GM18520 (cell line): ENCODE data around the gene LRP1.

Experiments used
- ATAC-seq: cut with Tn5 transposase; IDR thresholded peaks from one replicate; pipeline ENCODE4 v1.9.1; 2021; ENCODE audit not compliant: unreplicated experiment

The LRP1 gene

GRCh38 chr12:57233357-57234232 lies 105.3 kb downstream of the LRP1 start:
- ATAC-seq, result no peak

- ATAC-seq, result no peak
Measured at GRCh38 chr12:57234233-57234570, 105.9 kb downstream of the LRP1 start.

GRCh38 chr12:57234571-57235016 lies 106.3 kb downstream of the LRP1 start:
- no peak for ATAC-seq

GRCh38 chr12:57235017-57235727 lies 106.9 kb downstream of the LRP1 start:
- no peak for ATAC-seq

- ATAC-seq, result no peak
Measured at GRCh38 chr12:57235728-57236131, 107.4 kb downstream of the LRP1 start.

GRCh38 chr12:57236201-57236924 lies 108.1 kb downstream of the LRP1 start:
- ATAC-seq, result no peak

GRCh38 chr12:57236925-57237595 lies 108.8 kb downstream of the LRP1 start:
- no peak for ATAC-seq

GRCh38 chr12:57237596-57237931 lies 109.3 kb downstream of the LRP1 start:
- ATAC-seq, result no peak

- ATAC-seq, result no peak
Measured at GRCh38 chr12:57237932-57238853, 109.9 kb downstream of the LRP1 start.

GRCh38 chr12:57238854-57239554 lies 110.7 kb downstream of the LRP1 start:
- ATAC-seq, result peak; percentile 59

GRCh38 chr12:57239587-57240065 lies 111.3 kb downstream of the LRP1 start:
- ATAC-seq, result no peak

GRCh38 chr12:57240066-57240921 lies 112.0 kb downstream of the LRP1 start:
- no peak for ATAC-seq

GRCh38 chr12:57240926-57241401 lies 112.7 kb downstream of the LRP1 start:
- ATAC-seq, result no peak

- no peak for ATAC-seq
Measured at GRCh38 chr12:57241402-57242310, 113.4 kb downstream of the LRP1 start.

GRCh38 chr12:57242329-57242690 lies 114.0 kb downstream of the LRP1 start:
- ATAC-seq, result no peak

- peak; percentile 36 for ATAC-seq
Measured at GRCh38 chr12:57242691-57243454, 114.6 kb downstream of the LRP1 start.
